ENCODE data around the gene MLXIPL. TPM values are rescaled to one million over a fixed set of nuclear protein-coding genes. Genes with fewer than 3 reads are reported as not detected.
A peak's percentile ranks its signal among the peaks of the same experiment; 100 is the strongest.
"Not testable (repeated sequence)": the region's sequence is repeated elsewhere in the genome, so short reads cannot be mapped to it uniquely, and the experiment has no call there.

The MLXIPL gene
- total RNA-seq, 4 donors from 2014 or later = 17.3 to 106 (median 28.4) TPM

DNA sequence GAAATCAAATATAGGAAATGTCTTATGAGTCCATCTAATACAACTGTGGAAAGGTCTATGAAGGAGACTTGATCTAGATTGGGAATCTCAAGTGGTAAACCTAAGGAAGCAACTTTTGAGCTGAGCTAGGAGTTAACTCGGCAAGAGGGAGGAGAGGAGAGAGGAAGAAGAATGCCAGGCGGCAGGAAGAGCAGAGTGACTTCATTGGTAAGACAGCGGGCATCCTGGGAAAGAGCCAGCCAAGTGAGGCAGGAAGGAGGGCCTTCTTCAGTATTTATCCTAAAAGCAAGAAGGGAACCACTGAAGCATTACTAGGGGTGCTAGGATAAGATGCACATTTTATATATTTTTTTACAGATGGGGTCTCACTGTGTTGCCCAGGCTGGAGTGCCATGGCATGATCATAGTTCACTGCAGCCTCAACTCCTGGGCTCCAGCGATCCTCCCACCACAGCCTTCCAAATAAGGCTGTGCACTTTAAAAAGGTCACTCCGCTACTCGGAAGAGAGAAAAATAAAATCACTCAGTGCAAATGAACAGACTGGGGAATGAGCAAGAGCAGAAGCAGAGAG, 68.8 kb downstream of the MLXIPL start:
- intact Hi-C loops (cut with DNase I; ENCODE audit: low total_unique reads) = no loop called here
- Histone ChIP-seq H3K27ac (peak overlapping the region; percentile 99 to 100 (median 100)), H3K4me3 (peak overlapping the region in 3 of 4 donors; percentile 72 to 97 (median 87)), H3K36me3 (peaks cover 0 to 33% (median 8%) of the 10 kb centered on the region in 4 donors), H3K4me1 (peaks cover 7 to 36% (median 20%) of the 10 kb centered on the region in 4 donors), H3K27me3 (no peaks in the 10 kb centered on the region), H3K9me3 (no peaks in the 10 kb centered on the region)
- DNase-seq = no peak
- WGBS, 2 donors (ENCODE audit: low coverage in 1 of 2) = 29 to 31% methylated on average over 6 of the region's 6 CpGs
- TF ChIP-seq POLR2AphosphoS5 (IDR thresholded peaks at IDR 0.05) = no peak
- no peak for TF ChIP-seq POLR2A (IDR thresholded peaks at IDR 0.05)
- TF ChIP-seq EP300 (IDR thresholded peaks at IDR 0.05; ENCODE audit: low read depth) = no peak
- TF ChIP-seq, protein P1, sequence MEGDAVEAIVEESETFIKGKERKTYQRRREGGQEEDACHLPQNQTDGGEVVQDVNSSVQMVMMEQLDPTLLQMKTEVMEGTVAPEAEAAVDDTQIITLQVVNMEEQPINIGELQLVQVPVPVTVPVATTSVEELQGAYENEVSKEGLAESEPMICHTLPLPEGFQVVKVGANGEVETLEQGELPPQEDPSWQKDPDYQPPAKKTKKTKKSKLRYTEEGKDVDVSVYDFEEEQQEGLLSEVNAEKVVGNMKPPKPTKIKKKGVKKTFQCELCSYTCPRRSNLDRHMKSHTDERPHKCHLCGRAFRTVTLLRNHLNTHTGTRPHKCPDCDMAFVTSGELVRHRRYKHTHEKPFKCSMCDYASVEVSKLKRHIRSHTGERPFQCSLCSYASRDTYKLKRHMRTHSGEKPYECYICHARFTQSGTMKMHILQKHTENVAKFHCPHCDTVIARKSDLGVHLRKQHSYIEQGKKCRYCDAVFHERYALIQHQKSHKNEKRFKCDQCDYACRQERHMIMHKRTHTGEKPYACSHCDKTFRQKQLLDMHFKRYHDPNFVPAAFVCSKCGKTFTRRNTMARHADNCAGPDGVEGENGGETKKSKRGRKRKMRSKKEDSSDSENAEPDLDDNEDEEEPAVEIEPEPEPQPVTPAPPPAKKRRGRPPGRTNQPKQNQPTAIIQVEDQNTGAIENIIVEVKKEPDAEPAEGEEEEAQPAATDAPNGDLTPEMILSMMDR (IDR thresholded peaks at IDR 0.05) = no peak
- in situ Hi-C loops (cut with MboI; ENCODE audit: low pct_ligation_motif_present in 1 of 4, low pct_unique_long_range_greater_than_20kb in 1 of 4, low sequenced_read_pairs in 3 of 4) = no loop called here

DNA sequence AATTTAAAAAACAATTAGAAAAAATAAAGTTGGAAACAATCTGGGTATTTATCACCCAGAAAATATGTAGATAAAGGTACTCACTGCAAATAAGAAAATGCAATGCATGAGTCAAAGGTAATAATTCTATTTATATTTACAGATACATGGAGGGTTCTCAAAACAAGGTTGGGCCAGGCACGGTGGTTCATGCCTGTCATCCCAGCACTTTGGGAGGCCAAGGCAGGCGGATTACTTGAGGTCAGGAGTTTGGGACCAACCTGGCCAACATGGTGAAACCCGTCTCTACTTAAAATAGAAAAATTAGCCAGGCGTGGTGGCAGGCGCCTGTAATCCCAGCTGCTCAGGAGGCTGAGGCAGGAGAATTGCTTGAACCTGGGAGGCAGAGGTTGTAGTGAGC, 74.2 kb downstream of the MLXIPL start:
- 79 to 85% methylated on average over 2 to 5 of the region's 5 CpGs for WGBS, 2 donors (ENCODE audit: low coverage in 1 of 2)
- H3K9me3 ChIP-seq; intact Hi-C loops (cut with DNase I; ENCODE audit: low total_unique reads); DNase-seq; H3K4me3 ChIP-seq; in situ Hi-C loops (cut with MboI; ENCODE audit: low pct_ligation_motif_present in 1 of 4, low pct_unique_long_range_greater_than_20kb in 1 of 4, low sequenced_read_pairs in 3 of 4); H3K27me3 ChIP-seq; H3K27ac ChIP-seq: not testable (repeated sequence)
- H3K36me3 ChIP-seq = peaks cover 0 to 58% (median 16%) of the 10 kb centered on the region in 4 donors
- H3K4me1 ChIP-seq = peaks cover 0 to 15% (median 4%) of the 10 kb centered on the region in 4 donors

DNA sequence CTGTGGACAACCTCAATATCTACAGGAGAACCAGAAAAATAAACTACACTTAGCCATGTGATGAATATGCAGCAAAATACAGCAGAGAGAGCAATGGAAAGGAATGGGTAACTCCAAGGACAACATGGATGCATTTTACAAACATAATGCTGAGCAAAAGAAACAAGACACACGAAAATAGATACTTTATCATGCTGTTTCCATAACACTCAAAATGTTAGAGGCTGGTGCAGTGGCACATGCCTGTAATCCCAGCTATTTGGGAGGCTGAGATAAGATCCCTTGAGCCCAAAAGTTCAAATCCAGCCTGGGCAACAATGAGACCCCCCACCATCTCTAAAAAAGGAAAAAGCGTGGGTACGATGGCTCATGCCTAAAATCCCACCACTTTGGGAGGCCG, 75.1 kb downstream of the MLXIPL start:
- WGBS, 2 donors (ENCODE audit: low coverage in 1 of 2) = 79 to 93% methylated on average over 4 of the region's 4 CpGs
- Histone ChIP-seq H3K27ac (no peak overlapping the region), H3K4me1 (peaks cover 0 to 6% (median 0%) of the 10 kb centered on the region in 4 donors), H3K27me3 (no peaks in the 10 kb centered on the region), H3K4me3 (no peak overlapping the region), H3K9me3 (no peaks in the 10 kb centered on the region), H3K36me3 (peaks cover 0 to 55% (median 16%) of the 10 kb centered on the region in 4 donors)
- TF ChIP-seq, protein P1 (IDR thresholded peaks at IDR 0.05) = no peak
- TF ChIP-seq POLR2A (IDR thresholded peaks at IDR 0.05) = no peak
- no peak for DNase-seq
- in situ Hi-C loops (cut with MboI; ENCODE audit: low pct_ligation_motif_present in 1 of 4, low pct_unique_long_range_greater_than_20kb in 1 of 4, low sequenced_read_pairs in 3 of 4) (no loop called here), intact Hi-C loops (cut with DNase I; ENCODE audit: low total_unique reads) (no loop called here)

DNA sequence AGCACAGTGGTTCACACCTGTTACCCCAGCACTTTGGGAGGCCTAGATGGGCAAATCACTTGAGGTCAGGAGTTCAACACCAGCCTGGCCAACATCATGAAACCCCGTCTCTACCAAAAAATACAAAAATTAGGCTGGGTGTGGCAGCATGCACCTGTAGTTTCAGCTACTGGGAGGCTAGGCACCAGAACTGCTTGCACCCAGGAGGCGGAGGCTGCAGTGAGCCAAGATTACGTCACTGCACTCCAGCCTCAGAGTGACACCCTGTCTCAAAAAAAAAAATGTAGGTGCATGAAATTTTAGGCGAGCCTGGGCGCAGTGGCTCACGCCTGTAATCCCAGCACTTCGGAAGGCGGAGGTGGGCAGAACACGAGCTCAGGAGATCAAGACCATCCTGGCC, 76.5 kb downstream of the MLXIPL start:
- DNase-seq = no peak
- no peak overlapping the region for H3K4me3 ChIP-seq
- 93 to 98% methylated on average over 6 to 9 of the region's 9 CpGs for WGBS, 2 donors (ENCODE audit: low coverage in 1 of 2)
- no peaks in the 10 kb centered on the region for H3K27me3 ChIP-seq
- peaks cover 0 to 3% (median 0%) of the 10 kb centered on the region in 4 donors for H3K4me1 ChIP-seq
- H3K27ac ChIP-seq = no peak overlapping the region
- in situ Hi-C loops (cut with MboI; ENCODE audit: low pct_ligation_motif_present in 1 of 4, low pct_unique_long_range_greater_than_20kb in 1 of 4, low sequenced_read_pairs in 3 of 4) (no loop called here), intact Hi-C loops (cut with DNase I; ENCODE audit: low total_unique reads) (no loop called here)
- TF ChIP-seq POLR2A (IDR thresholded peaks at IDR 0.05) (no peak), EP300 (IDR thresholded peaks at IDR 0.05; ENCODE audit: low read depth) (no peak), POLR2AphosphoS5 (IDR thresholded peaks at IDR 0.05) (no peak)
- TF ChIP-seq, protein P1 (IDR thresholded peaks at IDR 0.05) = no peak
- no peaks in the 10 kb centered on the region for H3K9me3 ChIP-seq
- H3K36me3 ChIP-seq = peaks cover 0 to 55% (median 20%) of the 10 kb centered on the region in 4 donors

DNA sequence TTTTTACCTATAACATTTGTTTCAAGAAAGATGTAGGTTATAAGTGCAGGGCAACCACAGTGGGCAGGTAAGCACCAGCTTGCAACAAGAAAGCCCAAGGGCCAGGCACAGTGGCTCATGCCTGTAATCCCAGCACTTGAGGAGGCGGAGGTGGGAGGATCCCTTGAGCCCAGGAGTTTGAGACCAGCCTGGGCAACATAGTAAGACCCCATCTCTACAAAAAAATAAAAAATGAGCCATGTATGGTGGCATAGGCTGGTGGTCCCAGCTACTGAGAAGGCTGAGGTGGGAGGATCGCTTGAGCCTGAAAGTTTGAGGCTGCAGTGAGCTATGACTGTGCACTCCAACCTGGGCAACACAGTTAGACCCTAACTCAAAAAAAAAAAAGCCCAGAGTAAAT, 79.6 kb downstream of the MLXIPL start:
- no peak overlapping the region for H3K27ac ChIP-seq
- WGBS, 2 donors (ENCODE audit: low coverage in 1 of 2) = 98 to 100% methylated on average over 1 to 2 of the region's 2 CpGs
- intact Hi-C loops (cut with DNase I; ENCODE audit: low total_unique reads) (no loop called here), in situ Hi-C loops (cut with MboI; ENCODE audit: low pct_ligation_motif_present in 1 of 4, low pct_unique_long_range_greater_than_20kb in 1 of 4, low sequenced_read_pairs in 3 of 4) (no loop called here)
- H3K27me3 ChIP-seq = no peaks in the 10 kb centered on the region
- peaks cover 0 to 60% (median 20%) of the 10 kb centered on the region in 4 donors for H3K36me3 ChIP-seq
- H3K4me3 ChIP-seq = no peak overlapping the region
- no peak for TF ChIP-seq EP300 (IDR thresholded peaks at IDR 0.05; ENCODE audit: low read depth)
- TF ChIP-seq POLR2A (IDR thresholded peaks at IDR 0.05) = no peak
- TF ChIP-seq POLR2AphosphoS5 (IDR thresholded peaks at IDR 0.05) = no peak
- TF ChIP-seq, protein P1 (IDR thresholded peaks at IDR 0.05) = no peak
- DNase-seq = no peak
- H3K4me1 ChIP-seq = no peaks in the 10 kb centered on the region
- no peaks in the 10 kb centered on the region for H3K9me3 ChIP-seq
